OCI-M2 (cell line): ENCODE results near the gene ACER3.
"Not testable (repeated sequence)": the region's sequence is repeated elsewhere in the genome, so short reads cannot be mapped to it uniquely, and the experiment has no call there.

ENCODE experiments used
- DNase-seq: peaks from one replicate; lab custom pipeline; 2025; ENCODE audit not compliant: unreplicated experiment; lab: John Stamatoyannopoulos, UW

ACER3 gene

DNA sequence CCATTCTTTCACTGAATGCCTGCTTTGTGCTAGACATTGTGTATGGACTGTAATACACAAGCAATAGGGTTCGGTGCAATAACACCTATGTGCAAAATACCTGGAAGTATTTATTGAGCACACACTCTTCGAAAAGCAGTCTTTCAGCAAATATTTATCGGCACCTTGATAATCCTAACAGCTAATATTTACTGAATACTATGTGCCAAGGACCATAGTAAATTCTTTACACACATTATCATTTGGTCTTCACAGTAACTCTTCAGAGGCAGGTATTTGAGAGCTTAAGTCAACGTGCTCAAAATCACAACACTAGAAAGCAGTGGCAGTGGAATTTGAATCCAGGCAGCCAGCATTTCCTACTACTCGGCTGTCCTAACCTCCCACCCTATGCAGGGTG is 175.7 kb downstream of the ACER3 start:
- no peak for DNase-seq

DNA sequence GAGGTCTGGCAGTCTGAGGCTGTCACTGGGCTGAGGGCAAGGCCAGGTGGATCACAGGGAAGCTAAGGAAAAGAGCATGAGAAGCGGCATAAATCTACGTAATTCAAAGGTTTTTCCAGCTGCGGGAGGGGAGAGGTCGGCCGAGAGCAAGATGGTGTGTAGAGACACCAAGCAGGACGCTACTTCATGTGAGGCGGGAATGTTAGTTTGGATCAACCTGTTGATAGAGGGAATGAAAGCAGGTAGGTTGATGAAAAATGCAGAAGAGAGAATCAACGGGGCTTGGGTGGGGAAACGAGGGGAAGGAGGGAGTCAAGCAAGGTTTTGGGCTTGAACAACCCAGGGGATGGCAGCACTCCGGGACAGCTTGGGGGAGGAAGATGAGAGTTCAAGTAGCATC is 176.3 kb downstream of the ACER3 start:
- DNase-seq: no peak

DNA sequence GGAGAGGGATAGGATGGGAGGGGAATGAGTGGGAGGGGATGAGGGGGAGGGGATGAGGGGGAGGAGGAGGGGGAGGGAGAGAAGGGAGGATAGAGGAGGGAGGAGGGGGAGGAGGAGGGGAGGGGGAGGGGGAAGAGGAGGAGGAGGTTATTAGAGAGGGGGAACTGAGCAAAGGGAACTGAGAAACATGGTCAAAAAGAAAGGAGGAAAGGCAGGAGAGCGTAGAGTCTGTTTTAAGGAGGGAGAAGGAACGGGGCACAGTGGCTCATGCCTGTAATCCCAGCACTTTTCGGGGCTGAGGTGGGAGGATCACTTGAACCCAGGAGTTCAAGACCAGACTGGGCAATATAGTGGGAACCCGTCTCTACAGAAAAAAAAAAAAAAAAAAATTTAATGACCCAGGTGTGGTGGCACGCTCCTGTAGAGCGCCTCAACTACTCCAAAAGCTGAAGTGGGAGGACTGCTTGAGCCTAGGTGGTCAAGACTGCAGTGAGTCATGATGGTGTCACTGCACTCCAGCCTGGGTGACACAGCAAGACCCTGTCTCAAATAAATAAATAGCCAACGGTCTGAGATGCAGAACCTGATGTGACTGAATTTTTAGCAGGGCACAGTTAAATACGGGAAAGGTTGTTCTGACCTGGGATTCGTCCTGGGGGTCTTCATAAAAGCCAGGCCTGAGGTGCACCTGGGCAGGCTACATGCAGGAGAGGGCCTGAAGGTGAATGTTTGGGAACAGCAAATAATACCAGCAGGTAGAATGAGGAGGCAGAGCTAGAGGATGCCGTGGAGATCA is 177.5 kb downstream of the ACER3 start:
- no peak for DNase-seq

DNA sequence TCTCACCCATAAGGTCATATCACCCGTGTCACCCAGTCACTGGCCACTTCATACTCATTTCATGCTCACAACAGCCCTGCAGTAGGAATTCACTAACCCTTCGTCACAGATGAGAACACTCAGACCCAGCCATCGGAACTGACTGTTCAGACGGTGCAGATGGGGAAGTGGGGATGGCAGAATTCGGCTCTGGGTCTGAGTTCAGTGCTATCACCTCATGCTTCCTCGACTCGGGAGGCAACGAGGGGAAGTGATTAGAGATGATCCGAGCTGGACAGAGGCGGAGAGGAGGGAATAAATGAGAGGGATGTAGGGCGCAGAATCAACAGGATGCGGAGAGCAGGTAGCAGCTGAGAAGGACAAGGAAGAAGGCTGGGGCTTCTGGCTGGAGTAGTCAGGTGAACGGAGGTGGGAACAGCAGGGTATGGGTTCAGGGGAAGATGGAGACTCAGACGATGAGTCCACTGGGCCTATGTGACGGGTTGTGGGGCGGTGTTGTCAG is 178.2 kb downstream of the ACER3 start:
- no peak for DNase-seq

DNA sequence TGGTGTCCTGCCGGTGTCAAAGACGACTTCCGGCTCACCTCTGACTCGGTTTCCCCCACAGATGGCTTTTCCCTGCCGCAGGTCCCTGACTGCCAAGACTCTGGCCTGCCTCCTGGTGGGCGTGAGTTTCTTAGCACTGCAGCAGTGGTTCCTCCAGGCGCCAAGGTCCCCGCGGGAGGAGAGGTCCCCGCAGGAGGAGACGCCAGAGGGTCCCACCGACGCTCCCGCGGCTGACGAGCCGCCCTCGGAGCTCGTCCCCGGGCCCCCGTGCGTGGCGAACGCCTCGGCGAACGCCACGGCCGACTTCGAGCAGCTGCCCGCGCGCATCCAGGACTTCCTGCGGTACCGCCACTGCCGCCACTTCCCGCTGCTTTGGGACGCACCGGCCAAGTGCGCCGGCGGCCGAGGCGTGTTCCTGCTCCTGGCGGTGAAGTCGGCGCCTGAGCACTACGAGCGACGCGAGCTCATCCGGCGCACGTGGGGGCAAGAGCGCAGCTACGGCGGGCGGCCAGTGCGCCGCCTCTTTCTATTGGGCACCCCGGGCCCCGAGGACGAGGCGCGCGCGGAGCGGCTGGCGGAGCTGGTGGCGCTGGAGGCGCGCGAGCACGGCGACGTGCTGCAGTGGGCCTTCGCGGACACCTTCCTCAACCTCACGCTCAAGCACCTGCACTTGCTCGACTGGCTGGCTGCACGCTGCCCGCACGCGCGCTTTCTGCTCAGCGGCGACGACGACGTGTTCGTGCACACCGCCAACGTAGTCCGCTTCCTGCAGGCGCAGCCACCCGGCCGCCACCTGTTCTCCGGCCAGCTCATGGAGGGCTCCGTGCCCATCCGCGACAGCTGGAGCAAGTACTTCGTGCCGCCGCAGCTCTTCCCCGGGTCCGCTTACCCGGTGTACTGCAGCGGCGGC is 179.0 kb downstream of the ACER3 start:
- no peak for DNase-seq

DNA sequence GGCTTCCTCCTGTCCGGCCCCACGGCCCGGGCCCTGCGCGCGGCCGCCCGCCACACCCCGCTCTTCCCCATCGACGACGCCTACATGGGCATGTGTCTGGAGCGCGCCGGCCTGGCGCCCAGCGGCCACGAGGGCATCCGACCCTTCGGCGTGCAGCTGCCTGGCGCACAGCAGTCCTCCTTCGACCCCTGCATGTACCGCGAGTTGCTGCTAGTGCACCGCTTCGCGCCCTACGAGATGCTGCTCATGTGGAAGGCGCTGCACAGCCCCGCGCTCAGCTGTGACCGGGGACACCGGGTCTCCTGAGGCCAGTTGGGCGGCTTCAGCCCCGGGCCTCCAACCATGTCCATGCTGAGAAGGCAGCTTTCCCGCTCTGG is 179.7 kb downstream of the ACER3 start:
- DNase-seq: no peak

DNA sequence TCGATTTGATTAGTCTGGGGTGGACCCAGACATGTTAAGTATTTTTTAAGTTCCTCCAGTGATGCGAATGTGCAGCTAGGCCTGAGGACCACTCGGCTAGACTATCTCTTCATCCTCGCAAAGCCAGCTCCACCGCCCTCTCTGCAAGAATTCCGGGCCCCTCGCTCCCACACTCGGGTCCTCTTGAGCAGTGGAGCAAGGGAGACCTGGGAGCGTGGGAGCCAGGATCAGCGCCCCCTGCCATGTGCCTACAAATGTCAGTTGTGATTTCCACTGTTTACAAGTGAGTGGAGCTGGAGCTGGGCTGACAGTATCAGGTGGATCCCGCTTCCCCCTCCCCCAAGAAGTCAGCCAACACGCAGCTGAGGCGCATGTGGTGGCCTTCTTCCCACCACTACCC is 180.2 kb downstream of the ACER3 start:
- no peak for DNase-seq

DNA sequence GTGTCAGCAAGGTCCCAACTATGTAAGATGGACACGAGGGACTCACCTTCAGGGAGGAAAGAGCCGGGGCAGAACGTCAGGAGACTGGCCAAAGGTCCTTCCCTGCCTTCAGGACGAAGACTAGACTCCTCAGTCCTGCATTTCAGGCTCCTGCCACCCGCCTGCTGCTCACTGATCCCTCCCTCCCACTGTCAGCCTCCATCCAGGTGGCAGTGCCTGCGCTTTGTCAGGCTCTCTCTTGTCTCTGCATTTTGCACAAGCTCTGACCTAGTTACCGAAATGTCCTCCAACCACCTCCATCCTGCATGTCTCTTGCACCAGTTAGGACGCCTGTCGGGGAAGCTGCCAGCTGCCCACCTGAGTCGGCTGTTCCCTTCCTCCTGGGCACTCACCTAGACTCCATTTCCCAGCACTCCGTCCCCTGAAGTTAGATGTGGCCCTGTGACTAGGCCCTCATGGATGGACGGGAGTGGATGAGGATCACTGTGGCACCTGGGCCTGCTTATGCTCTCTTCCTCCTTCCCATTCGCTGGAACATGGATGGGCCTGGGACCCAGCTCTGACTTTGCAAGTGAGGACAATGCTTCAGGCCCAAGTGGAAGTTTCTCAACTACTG is 181.5 kb downstream of the ACER3 start:
- DNase-seq: no peak

DNA sequence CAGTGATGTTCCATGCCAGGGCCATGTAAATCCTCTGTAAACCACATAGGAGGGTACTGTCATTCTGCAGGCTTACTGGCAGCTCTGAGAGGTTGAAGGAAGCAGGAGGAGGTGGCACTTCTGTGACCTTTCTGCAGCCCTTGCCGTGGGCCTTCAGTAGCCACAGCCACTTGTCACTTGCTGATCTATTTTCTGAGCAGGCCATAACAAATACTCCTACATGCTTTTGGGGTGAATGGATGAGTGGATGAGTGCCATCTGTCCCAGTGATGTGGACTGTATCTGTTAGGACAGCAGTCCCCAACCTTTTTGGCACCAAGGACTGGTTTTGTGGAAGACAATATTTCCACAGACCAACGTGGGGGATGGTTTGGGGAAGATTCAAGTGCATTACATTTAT is 183.6 kb downstream of the ACER3 start:
- no peak for DNase-seq

DNA sequence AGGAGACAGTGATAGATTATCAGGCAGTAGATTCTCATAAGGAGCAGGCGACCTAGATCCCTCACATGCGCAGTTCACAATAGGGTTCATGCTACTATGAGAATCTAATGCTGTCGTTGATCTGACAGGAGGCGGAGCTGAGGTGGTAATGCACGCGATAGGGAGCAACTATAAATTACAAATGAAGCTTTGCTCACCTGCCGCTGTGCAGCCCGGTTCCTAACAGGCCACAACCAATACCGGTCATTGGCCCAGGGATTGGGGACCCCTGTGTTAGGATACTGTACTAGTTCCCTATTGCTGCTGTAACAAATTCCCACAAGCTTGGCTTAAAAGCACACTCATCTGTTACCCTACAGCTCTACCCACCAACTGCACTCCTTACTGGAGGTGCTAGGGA is 184.2 kb downstream of the ACER3 start:
- no peak for DNase-seq

DNA sequence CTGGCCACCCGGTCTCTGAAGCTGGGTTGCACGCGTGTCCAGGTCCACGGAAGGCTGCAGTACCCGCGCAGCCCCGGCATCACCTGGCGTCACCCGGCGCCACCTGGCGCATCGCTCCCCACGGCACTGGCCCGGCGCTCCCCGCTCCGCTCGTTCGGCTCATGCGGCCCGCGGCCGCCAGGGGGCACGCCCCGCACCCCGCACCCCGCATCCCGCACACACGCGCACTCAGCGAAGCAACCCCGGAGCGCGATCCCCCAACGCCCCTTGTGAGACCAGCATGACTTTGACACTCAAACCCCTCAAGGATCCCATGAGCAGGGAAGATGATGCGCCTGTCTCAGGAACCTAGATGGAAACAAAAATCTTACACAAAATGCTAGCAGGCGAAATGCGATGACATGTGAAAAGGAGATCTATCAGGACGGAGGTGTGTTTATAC is 185.4 kb downstream of the ACER3 start:
- DNase-seq: no peak

DNA sequence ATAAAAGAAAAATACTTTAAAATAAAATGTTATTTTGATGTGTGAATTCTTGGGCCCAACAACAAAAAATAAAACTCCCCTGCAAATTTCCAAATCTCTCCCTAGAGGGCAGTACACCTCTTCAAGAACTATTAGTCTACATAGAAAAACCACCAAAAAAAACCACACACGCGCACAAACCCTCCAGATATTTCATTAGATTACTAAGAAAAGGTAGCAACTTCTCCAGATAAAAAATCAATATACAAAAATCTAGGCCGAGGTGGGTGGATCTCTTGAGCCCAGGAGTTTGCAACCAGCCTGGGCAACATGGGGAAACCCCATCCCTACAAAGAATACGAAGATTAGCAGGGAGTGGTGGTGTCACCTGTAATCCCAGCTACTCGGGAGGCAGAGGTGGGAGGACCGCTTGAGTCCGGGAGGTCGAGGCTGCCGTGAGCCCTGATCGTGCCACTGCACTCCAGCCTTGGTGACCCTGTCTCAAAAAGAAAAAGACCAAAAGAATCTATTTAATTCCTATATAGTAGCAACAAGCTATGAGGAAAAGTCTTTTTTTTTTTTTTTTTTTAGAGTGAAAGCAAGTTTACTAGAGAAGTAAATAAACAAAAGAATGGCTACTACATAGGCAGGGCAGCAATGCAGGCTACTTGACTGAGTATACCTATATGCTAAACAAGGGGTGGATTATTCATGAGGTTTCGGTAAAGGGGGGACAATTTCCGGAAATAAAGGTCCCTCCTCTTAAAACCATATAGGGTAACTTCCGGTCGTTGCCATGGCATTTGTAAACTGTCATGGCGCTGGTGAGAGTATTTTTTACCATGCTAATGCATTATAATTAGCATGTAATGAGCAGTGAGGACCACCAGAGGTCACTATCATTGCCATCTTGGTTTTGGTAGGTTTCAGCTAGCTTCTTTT is 186.5 kb downstream of the ACER3 start:
- DNase-seq: peak; percentile 53

DNA sequence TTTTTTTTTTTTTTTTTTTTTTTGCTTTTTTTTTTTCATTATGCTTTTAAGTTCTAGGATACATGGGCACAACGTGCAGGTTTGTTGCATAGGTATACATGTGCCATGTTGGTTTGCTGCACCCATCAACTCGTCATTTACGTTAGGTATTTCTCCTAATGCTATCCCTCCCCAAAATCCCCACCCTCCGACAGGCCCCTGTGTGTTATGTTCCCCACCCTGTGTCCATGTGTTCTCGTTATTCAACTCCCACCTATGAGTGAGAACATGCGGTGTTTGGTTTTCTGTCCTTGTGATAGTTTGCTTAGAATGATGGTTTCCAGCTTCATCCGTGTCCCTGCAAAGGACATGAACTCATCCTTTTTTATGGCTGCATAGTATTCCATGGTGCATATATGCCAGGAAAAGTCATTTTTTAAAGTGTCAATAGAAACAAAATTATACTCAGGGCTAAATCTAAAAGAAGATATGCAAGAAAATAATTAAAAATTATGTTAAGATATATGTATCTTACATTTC is 187.3 kb downstream of the ACER3 start:
- not testable (repeated sequence) for DNase-seq

DNA sequence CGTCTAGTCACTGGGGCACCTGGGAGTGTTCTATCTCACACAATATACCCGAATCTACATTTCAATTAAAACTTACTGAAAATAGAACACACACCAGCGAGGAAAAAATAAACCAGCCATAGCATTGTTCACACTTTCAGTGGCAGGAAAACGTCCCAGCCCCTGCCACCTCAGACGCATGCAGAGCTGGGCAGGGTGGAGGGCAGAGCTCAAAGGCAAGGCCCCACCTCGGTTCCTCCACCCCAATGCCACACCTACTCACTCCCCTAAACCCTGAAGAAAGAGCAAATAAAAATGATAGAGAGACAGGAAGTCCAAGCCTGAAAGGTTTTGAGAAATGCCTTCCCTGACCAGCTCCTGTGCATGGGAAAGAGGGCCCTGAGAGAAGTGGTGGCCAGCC is 188.3 kb downstream of the ACER3 start:
- no peak for DNase-seq

DNA sequence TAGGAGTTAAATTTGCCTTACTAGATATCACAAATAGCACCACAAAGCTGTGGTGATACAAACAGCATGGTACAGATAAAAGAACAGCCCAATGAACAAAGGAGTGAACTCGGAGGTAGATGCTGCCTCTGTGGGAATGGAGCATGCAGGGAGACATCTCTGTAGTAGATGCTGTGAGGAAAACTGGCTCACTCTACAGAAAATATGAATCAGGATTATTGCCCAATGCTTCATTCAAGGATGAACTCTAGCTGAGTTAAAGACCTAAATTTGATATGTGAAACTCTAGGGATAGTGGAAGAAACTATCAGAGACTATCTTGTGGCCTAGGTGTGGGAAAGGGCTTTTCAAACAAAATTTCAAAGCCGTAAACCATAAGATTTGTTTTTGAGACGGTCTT is 190.8 kb downstream of the ACER3 start:
- DNase-seq: no peak

DNA sequence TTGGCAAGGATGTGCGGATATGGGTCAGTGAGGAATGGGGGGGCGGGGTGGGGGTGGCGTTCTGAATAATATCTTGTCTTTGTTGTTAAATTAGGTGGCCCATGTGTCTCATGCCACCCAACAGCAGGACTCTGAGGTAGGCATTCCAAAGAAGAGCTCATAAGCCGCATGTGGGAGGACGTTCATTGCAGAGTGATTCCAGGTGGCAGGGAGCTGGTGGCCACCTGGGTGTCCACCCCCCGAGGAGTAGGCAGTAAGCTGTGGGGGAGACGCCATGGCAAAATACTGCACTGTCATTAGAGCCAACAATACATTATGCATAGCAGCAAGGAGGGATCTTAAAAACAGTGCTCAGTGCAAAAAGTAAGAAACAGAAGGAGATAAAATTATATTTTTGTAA is 191.8 kb downstream of the ACER3 start:
- no peak for DNase-seq

DNA sequence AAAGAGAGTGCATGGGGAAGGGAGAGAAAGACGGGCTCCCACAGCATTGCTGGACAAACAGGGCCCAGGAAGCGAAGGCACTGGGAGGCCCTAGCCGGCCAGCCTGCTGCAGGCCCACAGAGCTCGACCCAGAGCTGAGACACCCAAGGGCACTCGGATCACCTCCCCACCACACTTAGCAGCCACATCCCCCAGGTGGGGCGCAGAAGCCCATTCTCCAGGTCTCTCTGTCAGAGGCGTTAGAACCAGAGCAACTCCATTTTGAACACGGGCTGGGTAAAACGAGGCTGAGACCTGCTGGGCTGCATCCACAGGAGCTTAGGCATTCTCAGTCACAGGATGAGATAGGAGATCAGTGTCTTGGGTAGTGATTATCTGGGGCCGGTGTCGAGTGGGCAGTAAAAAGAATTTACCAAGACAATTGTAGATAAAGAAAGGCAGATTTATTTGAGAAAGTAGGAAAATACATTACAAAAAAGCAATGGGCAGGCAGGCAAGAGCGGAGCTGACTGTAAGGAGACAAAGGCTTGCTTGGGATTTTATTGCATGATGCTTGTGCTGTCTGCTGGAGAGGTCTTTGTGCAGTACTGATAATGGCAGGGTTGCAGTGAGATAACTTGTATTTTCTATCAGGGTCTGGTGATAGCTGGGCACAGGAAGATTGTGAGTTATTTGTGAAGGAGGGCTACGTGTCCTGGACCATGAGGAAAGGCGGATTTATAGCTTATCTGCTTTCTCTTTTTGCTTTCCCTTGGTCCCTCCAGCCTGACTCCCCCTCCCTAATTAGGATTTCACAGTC is 192.7 kb downstream of the ACER3 start:
- peak; percentile 31 for DNase-seq

DNA sequence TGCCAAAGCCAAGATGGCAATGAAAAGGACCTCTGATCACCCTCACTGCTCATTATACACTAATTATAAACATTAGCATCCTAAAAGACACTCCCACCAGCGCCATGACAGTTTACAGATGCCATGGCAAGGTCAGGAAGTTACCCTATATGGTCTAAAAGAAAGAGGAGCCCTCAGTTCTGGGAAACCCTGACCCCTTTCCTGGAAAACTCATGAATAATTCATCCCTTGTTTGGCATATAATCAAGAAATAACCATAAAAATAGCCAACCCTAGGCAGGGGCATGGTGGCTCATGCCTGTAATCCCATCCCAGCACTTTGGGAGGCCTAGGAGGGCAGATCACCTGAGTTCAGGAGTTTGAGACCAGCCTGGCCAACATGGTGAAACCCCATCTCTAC is 193.4 kb downstream of the ACER3 start:
- DNase-seq: no peak

DNA sequence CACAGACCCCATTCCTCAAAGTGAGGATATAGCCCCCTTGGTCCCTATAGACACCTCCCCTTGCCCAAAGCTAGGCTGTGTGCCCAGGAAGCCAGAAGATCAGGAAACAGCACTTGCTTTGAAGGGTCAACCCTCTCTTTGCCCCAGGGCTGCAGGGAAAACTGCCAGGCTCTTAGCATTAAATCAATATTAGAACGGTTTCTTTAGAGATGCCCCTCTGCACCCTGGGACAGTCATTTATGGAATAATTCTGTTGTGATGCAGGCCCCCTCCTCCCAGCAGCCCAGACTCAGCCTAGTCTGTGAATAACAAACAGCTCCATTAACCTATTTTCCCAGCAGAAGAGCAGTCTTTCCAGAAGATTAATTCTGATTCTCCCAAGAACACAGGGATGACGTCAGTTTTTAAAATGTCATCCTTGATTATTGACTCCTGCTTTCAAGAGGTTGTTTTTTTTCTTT is 194.4 kb downstream of the ACER3 start:
- DNase-seq: no peak
